Measurements from ENCODE around the gene CHTF18. TPM values are rescaled to one million over a fixed set of nuclear protein-coding genes. Genes with fewer than 3 reads are reported as not detected.

CHTF18 gene
- total and polyA plus RNA-seq, 2 donors (not counting 3 experiments of a cell fraction or from before 2014, with no cell fraction given) = 33.0 to 69.5 TPM

DNA sequence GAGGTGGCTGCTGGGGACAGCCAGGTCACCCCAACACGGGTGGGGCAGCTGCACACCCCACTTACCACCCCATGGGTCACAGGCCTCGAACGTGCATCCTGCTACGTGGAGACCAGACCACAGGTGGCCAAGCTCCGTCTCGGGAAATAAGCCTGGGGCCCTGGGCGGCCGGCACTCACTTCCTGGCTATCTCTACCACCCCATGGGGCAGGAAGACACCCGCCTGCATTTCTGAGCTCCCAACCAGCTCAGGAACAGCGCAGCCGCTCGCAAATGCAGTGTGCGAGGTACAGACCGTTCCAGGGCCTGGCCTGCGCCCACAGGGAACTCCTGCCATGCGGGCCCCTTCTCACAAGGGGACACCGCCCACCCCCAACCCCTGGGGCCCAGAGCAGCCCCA lies 17.1 kb downstream of the CHTF18 start:
- Histone ChIP-seq H3K79me2 (ENCODE audit: control insufficient read depth, insufficient read depth, low read length) (peaks cover 2% of the 10 kb centered on the region), H4K20me1 (replicated peaks; ENCODE audit: control insufficient read depth, extremely low read depth, insufficient read depth, low read length) (no peaks in the 10 kb centered on the region), H2AFZ (ENCODE audit: low read depth, low read length) (no peak overlapping the region), H3K4me3 (replicated peaks in 1 of 3; ENCODE audit: insufficient read depth in 1 of 3, low read depth in 1 of 3, low read length in 3 of 3) (no peak overlapping the region), H3K4me2 (ENCODE audit: insufficient read depth, low read length) (no peak overlapping the region), H3K9me1 (replicated peaks; ENCODE audit: control insufficient read depth, extremely low read depth, insufficient read depth, low read length) (no peaks in the 10 kb centered on the region), H3K9me3 (replicated peaks; ENCODE audit: control insufficient read depth, insufficient read depth, low read length) (no peaks in the 10 kb centered on the region), H3K9ac (replicated peaks; ENCODE audit: extremely low read depth, insufficient read depth, low read length) (no peak overlapping the region), H3K27ac (ENCODE audit: insufficient read depth, low read depth, low read length) (no peak overlapping the region), H3K36me3 (ENCODE audit: control insufficient read depth in 2 of 2, extremely low read depth in 1 of 2, insufficient read depth in 2 of 2, low read length in 2 of 2) (no peaks in the 10 kb centered on the region), H3K27me3 (ENCODE audit: control insufficient read depth in 2 of 2, insufficient read depth in 2 of 2, low read length in 2 of 2) (peaks cover 6 to 14% of the 10 kb centered on the region in 2 experiments), H3K4me1 (ENCODE audit: control insufficient read depth, extremely low read depth, insufficient read depth, low read length) (peaks cover 2% of the 10 kb centered on the region)
- ChIA-PET POLR2A (no interaction called here), CTCF (no interaction called here)
- DNase-seq (ENCODE audit: low read depth, low spot score) (no peak), FAIRE-seq (no peak)
- intact Hi-C loops (cut with micrococcal nuclease) (no loop called here), dilution Hi-C loops (cut with MboI; ENCODE audit: extremely low pct_ligation_motif_present, low sequenced_read_pairs) (no loop called here)
- TF ChIP-seq, protein P1, sequence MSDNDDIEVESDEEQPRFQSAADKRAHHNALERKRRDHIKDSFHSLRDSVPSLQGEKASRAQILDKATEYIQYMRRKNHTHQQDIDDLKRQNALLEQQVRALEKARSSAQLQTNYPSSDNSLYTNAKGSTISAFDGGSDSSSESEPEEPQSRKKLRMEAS (IDR thresholded peaks at IDR 0.05; ENCODE audit: insufficient read depth, insufficient read length) = no peak
- TF ChIP-seq POLR2AphosphoS5 (IDR thresholded peaks at IDR 0.05; ENCODE audit: insufficient read depth, low read depth, low read length) = peak; percentile 39
- no TSS peak for BruUV-seq (replicated peaks)

DNA sequence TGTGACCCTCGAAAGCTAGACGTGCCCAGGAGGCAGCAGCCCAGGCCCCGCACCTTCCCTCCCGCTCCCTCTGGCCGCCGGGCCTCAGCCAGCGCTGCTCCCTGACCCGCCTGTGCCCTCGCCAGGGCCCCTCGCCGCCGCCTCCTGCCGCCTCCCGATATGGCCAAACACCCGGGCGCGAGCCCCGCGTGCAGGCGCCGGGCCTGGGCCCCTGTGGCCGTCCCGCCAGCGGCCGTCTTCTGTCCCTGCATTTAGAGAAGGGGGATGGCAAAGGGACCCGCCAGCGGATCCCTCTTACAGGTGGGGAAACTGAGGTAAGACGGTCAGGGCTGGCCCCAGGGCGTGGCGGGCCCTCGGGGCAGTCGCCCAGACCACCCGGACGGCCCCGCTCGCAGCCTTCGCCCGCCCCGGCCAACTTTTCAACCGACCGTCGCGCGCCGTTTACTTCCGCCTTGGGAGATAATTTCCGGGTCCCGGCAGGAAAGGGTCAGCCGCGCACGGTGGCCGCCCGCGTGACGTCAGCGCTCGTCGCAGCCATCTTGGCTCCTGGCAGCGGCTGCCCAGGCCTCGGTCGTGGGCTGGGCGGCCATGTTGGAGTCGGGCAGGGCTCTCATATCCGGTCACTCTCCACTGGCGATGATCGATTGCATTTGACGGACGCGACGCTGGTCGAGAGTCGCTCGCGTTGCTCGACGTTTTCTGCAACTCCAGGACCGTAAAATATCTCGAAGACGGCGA lies 19.1 kb downstream of the CHTF18 start:
- H3K9ac ChIP-seq (replicated peaks; ENCODE audit: extremely low read depth, insufficient read depth, low read length) = peak overlapping the region; percentile 89
- peak overlapping the region; percentile 77 for H3K27ac ChIP-seq (ENCODE audit: insufficient read depth, low read depth, low read length)
- H3K4me3 ChIP-seq (replicated peaks in 1 of 3; ENCODE audit: insufficient read depth in 1 of 3, low read depth in 1 of 3, low read length in 3 of 3) = peak overlapping the region; percentile 72 to 89 (median 74)
- BruUV-seq (replicated peaks) = no TSS peak
- TF ChIP-seq, protein P2, sequence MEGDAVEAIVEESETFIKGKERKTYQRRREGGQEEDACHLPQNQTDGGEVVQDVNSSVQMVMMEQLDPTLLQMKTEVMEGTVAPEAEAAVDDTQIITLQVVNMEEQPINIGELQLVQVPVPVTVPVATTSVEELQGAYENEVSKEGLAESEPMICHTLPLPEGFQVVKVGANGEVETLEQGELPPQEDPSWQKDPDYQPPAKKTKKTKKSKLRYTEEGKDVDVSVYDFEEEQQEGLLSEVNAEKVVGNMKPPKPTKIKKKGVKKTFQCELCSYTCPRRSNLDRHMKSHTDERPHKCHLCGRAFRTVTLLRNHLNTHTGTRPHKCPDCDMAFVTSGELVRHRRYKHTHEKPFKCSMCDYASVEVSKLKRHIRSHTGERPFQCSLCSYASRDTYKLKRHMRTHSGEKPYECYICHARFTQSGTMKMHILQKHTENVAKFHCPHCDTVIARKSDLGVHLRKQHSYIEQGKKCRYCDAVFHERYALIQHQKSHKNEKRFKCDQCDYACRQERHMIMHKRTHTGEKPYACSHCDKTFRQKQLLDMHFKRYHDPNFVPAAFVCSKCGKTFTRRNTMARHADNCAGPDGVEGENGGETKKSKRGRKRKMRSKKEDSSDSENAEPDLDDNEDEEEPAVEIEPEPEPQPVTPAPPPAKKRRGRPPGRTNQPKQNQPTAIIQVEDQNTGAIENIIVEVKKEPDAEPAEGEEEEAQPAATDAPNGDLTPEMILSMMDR (IDR thresholded peaks at IDR 0.05; ENCODE audit: extremely low read depth in 1 of 2, insufficient read depth in 1 of 2, low read depth in 1 of 2, low read length in 2 of 2) = no peak
- peak; percentile 90 for TF ChIP-seq POLR2AphosphoS5 (IDR thresholded peaks at IDR 0.05; ENCODE audit: insufficient read depth, low read depth, low read length)
- peak; percentile 64 for TF ChIP-seq POLR2A (IDR thresholded peaks at IDR 0.05; ENCODE audit: low read depth, low read length)
- no peak for TF ChIP-seq FOS (IDR thresholded peaks at IDR 0.05; ENCODE audit: borderline replicate concordance, insufficient read depth, low read length)
- no peak for TF ChIP-seq MYC (IDR thresholded peaks at IDR 0.05; ENCODE audit: low read depth, low read length)
- TF ChIP-seq JUN (IDR thresholded peaks at IDR 0.05; ENCODE audit: borderline replicate concordance, insufficient read depth, insufficient read length, low read depth) = no peak
- dilution Hi-C loops (cut with MboI; ENCODE audit: extremely low pct_ligation_motif_present, low sequenced_read_pairs) (no loop called here), intact Hi-C loops (cut with micrococcal nuclease) (loop anchor here (1.0 kb wide), 1 partner anchor 19 kb away; the partner anchor contains the start of genes CHTF18 and RPUSD1)
- peaks cover 0 to 2% of the 10 kb centered on the region in 2 experiments for H3K27me3 ChIP-seq (ENCODE audit: control insufficient read depth in 2 of 2, insufficient read depth in 2 of 2, low read length in 2 of 2)
- ChIA-PET CTCF (no interaction called here), POLR2A (no interaction called here)
- DNase-seq (ENCODE audit: low read depth, low spot score) (peak; percentile 91), FAIRE-seq (peak; percentile 97)
- peak overlapping the region; percentile 89 for H3K4me2 ChIP-seq (ENCODE audit: insufficient read depth, low read length)
- no peaks in the 10 kb centered on the region for H3K9me1 ChIP-seq (replicated peaks; ENCODE audit: control insufficient read depth, extremely low read depth, insufficient read depth, low read length)
- peak overlapping the region; percentile 98 for H2AFZ ChIP-seq (ENCODE audit: low read depth, low read length)
- no peaks in the 10 kb centered on the region for H4K20me1 ChIP-seq (replicated peaks; ENCODE audit: control insufficient read depth, extremely low read depth, insufficient read depth, low read length)
- peaks cover 2% of the 10 kb centered on the region for H3K79me2 ChIP-seq (ENCODE audit: control insufficient read depth, insufficient read depth, low read length)
- H3K9me3 ChIP-seq (replicated peaks; ENCODE audit: control insufficient read depth, insufficient read depth, low read length) = no peaks in the 10 kb centered on the region
- H3K4me1 ChIP-seq (ENCODE audit: control insufficient read depth, extremely low read depth, insufficient read depth, low read length) = peaks cover 2% of the 10 kb centered on the region
- H3K36me3 ChIP-seq (ENCODE audit: control insufficient read depth in 2 of 2, extremely low read depth in 1 of 2, insufficient read depth in 2 of 2, low read length in 2 of 2) = no peaks in the 10 kb centered on the region

All from endothelial cell of umbilical vein (primary cell).